ENCODE data around the gene ITPKB.

DNA sequence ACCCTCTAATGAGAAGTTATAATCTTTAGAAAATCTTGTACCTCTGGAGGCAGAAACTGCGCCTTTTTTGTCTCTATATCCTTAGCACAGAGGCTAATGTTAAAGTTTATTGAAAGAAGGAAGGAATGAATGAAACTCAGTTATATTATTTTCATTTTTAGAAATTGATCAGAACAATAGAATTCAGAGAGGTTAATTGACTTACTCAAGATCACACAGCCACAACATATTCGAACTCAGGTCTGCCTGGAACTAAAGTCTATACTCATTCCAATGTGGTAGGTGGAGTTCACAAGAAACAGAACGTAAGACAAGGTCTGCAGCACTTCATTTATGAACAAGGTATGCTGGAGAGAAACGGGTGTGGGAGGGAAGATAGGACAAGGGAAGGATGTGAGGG is 23.0 kb upstream of the ITPKB start:
- TF ChIP-seq, protein P1, sequence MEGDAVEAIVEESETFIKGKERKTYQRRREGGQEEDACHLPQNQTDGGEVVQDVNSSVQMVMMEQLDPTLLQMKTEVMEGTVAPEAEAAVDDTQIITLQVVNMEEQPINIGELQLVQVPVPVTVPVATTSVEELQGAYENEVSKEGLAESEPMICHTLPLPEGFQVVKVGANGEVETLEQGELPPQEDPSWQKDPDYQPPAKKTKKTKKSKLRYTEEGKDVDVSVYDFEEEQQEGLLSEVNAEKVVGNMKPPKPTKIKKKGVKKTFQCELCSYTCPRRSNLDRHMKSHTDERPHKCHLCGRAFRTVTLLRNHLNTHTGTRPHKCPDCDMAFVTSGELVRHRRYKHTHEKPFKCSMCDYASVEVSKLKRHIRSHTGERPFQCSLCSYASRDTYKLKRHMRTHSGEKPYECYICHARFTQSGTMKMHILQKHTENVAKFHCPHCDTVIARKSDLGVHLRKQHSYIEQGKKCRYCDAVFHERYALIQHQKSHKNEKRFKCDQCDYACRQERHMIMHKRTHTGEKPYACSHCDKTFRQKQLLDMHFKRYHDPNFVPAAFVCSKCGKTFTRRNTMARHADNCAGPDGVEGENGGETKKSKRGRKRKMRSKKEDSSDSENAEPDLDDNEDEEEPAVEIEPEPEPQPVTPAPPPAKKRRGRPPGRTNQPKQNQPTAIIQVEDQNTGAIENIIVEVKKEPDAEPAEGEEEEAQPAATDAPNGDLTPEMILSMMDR (IDR thresholded peaks at IDR 0.05; ENCODE audit: low read depth, low read length), result no peak
- TF ChIP-seq POLR2A (IDR thresholded peaks at IDR 0.05; ENCODE audit: extremely low read depth, insufficient read length) (no peak), MYC (IDR thresholded peaks at IDR 0.05; ENCODE audit: low read depth, low read length) (no peak)
- TF ChIP-seq, protein P2, sequence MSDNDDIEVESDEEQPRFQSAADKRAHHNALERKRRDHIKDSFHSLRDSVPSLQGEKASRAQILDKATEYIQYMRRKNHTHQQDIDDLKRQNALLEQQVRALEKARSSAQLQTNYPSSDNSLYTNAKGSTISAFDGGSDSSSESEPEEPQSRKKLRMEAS (IDR thresholded peaks at IDR 0.05; ENCODE audit: low read depth, low read length), result no peak
